Activated CD8-positive, alpha-beta memory T cell treated with anti-CD3 and anti-CD28 coated beads, Interleukin-2, amount 50 U/mL, for 24 hours (primary cell): ENCODE measurements around the gene MYCBP2.
"Not testable (repeated sequence)": the region's sequence is repeated elsewhere in the genome, so short reads cannot be mapped to it uniquely, and the experiment has no call there.

Source experiments
- DNase-seq: peaks from one replicate; pipeline ENCODE4 v3.0.0-alpha.2; 2020; ENCODE audit errors: extremely low read depth

MYCBP2 gene

GRCh38 chr13:77326905-77327604 is at the start of gene MYCBP2:
TSS of gene MYCBP2 (minus strand) at chr13:77327094. CDS start at chr13:77326775, 319 bp downstream.
- peak; percentile 95 for DNase-seq

DNA sequence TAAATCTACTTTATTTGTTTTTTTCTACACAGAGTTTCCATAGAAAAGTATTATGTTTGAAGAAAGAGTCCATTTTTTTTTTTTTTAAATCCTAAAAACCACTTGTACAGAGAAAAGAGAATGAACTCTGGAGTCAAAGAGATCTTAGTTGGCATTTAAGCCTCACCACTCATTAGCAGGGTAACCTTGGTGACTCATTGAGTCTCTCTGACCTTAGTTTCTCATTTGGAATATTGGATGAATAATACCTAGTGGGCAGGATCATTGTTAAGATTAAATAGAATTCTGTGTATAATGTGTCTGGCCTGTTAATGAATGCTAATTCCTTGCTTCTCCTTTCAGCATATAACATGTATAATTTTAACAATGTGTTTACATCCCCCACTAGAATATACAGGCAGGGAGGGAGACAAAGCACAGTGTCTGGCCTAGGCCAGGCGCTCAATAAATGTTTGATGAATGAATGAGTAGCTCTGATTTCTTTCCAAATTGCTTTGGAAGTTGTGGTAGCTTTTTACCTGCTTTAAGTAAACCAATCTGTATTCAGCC is 48.7 kb upstream of the MYCBP2 start:
- no peak for DNase-seq

GRCh38 chr13:77374786-77375185 is 47.9 kb upstream of the MYCBP2 start:
- no peak for DNase-seq

- no peak for DNase-seq
Measured at GRCh38 chr13:77374339-77374738, 47.4 kb upstream of the MYCBP2 start.

DNA sequence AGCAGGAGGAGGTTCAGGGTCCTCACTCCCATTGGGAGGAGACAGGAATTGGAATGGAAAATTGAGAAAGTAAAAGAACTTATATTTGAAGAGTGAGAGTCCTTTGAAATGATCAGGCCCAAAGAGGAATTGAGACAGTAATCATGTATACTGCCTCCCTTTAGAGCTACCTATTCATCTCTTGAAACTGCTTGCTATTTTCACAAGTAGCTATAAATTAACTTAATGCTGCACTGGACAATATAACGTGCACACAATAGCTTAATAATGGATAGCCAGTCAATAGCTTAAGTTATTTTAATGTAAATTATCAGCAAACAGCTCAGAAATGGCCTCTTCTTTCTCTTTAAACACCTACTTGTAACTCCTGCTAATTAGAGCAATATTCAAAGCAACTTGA is 46.6 kb upstream of the MYCBP2 start:
- no peak for DNase-seq

DNA sequence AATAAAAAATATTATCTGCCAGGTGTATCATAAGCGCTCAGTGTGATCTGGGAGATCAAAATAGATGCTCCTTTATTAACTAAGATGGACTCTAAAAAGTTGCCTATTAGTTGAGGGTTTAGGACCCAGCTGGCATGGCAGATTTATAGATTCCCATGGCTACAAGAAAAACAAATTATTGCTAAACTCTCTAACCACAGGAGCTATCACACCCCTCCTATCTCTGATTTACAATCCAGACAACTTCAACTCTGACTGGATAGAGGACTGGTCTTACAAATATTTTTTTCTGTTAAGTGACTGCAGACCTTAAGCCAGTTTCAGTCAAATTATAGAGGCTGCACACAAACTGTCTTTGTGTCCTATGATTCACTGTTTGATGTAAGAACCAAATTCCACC is 45.4 kb upstream of the MYCBP2 start:
- no peak for DNase-seq

DNA sequence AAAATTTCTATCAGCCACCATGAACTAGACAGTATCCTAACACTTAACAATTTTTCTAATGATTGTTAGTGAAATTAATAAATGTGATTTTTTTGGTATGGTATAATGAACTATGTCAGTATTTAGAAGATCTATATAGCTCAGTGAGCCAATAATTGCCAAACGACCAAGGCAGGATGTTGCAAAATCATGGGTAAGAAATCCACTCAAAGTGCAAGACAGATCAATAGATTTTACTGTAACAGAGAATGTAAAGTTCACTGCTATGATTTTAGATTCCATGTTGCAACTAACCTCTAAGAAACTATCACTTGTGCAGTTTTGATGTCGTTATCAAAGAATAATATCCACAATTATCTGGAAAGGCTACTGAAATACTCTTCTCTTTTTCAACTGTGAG is 44.0 kb upstream of the MYCBP2 start:
- no peak for DNase-seq

GRCh38 chr13:77362166-77362565 is 35.3 kb upstream of the MYCBP2 start:
- no peak for DNase-seq

- DNase-seq = no peak
Measured at GRCh38 chr13:77360032-77360685, 33.3 kb upstream of the MYCBP2 start.

DNA sequence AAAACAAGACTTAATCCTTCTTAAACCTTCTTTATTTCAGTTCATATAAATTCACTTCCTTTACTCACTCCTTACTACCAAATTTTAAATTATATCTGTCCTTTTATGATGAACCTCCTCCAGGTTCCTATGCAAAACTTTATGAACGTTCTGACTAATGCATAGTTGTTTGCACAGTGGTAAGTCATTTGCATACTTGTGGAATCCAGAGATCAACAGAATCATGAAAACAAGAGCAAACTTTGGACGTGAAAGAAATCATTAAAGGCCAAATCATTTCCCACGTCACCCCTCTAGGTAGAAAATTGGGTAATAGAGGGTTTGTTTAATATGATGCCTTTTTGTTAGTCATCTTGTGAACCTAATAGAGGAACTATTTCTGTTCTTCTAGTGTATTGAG is 32.3 kb upstream of the MYCBP2 start:
- DNase-seq = no peak

DNA sequence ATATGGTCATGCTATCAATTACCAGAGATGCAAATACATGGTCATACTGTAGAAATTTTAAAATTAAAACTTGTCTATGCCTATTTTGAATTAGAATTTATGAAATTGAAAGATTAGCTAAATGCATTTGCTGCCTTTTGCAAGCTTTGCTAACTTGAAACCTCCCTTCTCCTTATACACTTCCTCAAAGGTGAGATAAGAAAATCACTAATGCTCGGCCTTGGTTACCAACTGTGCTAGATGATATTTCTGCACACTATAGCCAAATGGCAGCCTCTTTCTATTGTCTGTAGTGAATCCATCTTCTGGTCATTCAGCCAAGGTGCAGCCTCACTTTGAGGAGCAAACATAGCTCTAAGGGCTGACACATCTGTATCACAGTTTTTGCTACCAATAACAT is 31.1 kb upstream of the MYCBP2 start:
- DNase-seq = no peak

GRCh38 chr13:77356155-77356554 is 29.3 kb upstream of the MYCBP2 start:
- DNase-seq = no peak

- no peak for DNase-seq
Measured at GRCh38 chr13:77353995-77354394, 27.1 kb upstream of the MYCBP2 start.

DNA sequence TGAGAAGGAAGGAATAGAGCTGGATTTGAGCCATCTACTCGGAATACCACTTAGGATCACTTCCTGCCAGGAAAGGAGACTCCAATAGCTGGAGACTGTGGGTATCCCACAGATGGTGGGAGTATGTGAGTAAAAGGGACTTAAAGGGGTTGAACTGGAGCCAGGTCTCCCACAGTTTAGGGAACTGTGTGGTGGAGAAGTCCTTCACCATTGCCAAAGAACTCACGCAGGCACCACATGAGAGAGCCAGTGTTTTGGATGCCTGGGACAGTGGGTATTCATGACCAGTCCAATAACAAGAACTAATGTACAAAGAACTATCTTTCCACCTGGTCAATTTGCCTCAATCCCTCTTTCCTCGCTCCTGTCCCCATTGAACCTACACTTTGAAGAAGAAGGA is 24.4 kb upstream of the MYCBP2 start:
- DNase-seq = no peak

GRCh38 chr13:77350811-77351210 is 23.9 kb upstream of the MYCBP2 start:
- no peak for DNase-seq

- no peak for DNase-seq
Measured at GRCh38 chr13:77349365-77349764, 22.5 kb upstream of the MYCBP2 start.

- not testable (repeated sequence) for DNase-seq
Measured at GRCh38 chr13:77347351-77347750, 20.5 kb upstream of the MYCBP2 start.

DNA sequence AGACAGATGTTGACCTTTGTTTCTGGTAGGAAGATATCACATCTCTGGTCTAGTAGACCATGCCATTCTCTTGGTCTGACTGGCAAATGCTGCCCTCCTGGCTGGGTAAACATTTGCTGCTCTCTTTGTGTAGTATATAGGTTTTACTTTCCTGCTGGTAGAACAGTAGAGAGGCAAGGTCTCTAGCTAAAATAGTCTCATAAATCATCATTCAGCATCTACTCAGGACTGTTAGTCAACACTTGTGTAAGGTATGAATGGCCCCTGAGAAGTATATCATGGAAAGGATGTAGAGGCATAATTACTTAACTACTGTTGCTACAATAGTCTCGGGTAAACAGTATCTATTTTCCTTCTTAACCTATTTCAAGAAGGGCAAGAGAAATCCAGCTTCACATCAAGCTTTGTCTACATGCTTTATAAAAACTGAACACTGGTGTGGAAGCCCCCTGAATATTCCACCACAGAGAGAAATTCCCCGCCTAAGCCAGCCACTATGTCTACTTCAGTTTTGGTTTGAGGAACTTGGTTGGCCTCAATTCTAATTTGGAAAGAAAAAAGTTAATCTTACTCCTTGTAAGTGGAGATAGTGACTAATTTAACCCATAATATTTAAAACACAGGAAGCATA is 18.4 kb upstream of the MYCBP2 start:
- DNase-seq = no peak

- DNase-seq = no peak
Measured at GRCh38 chr13:77343841-77344240, 16.9 kb upstream of the MYCBP2 start.

DNA sequence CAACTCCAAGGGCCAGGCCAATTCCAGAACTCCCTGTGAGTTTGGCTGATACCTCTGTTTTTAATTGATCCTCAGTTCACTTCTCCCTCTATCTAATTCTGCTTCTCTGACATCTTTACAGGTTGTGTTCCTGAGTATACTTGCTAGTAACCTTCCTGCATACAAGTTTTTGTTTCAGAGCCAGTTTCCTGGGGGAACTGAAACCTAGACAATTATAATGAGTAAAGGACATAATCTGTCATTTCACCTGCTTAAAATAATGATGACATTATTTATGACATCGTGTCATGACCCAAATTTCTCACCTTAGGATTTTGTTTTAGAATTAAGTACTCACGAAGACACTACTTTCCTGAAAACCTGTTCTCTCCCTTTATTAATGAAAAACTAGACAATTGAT is 12.5 kb upstream of the MYCBP2 start:
- no peak for DNase-seq

DNA sequence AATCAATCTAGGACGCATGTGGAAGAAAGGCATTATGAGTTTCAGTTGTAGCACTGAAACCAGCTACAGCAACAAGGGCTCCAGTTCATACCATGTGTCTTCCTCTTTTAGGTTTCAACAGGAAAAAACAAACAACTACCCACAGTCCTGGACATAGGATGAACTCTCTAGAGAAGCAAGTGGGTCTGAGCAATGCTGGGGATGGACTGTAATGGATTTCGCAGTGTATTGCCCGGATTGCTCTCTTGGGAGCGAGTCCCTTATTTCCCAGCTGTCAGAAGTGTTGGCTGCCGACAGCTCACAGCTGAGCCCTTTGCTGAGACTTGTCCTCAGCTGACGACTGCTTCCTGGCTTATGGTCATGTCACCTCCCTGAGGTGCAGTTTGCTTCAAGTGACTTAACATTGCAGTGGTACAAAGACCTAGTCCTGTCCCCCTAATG is 12.1 kb upstream of the MYCBP2 start:
- no peak for DNase-seq

DNA sequence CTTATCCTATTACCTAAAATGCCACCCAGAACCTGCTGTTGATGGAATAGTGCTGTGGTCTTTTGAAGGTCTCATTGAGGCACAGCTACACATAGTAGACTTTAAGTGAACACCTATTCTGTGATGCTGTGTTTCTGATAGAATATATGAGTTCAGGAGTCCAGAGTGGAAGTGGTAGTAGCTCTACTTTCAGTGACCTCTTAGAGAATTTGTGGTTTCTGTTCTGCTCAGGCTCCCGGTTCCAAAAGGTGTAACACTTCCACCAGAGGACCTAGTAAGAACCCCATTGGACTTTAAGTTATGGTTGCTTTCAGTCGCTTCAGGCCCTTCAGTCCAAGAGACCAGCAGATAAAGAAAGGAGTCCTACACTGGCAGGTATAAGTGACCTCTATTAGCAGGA is 11.4 kb upstream of the MYCBP2 start:
- DNase-seq = no peak

- no peak for DNase-seq
Measured at GRCh38 chr13:77337159-77337558, 10.3 kb upstream of the MYCBP2 start.
